Measurements from ENCODE around the gene POP7.

GRCh38 chr7:100711369-100711768, 5.4 kb downstream of the POP7 start:
- TF ChIP-seq, protein P1, sequence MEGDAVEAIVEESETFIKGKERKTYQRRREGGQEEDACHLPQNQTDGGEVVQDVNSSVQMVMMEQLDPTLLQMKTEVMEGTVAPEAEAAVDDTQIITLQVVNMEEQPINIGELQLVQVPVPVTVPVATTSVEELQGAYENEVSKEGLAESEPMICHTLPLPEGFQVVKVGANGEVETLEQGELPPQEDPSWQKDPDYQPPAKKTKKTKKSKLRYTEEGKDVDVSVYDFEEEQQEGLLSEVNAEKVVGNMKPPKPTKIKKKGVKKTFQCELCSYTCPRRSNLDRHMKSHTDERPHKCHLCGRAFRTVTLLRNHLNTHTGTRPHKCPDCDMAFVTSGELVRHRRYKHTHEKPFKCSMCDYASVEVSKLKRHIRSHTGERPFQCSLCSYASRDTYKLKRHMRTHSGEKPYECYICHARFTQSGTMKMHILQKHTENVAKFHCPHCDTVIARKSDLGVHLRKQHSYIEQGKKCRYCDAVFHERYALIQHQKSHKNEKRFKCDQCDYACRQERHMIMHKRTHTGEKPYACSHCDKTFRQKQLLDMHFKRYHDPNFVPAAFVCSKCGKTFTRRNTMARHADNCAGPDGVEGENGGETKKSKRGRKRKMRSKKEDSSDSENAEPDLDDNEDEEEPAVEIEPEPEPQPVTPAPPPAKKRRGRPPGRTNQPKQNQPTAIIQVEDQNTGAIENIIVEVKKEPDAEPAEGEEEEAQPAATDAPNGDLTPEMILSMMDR (IDR thresholded peaks at IDR 0.05), result no peak
- TF ChIP-seq ZFX (IDR thresholded peaks at IDR 0.05; ENCODE audit: borderline replicate concordance), result no peak
